GM10248 (cell line): ENCODE measurements around the gene CA12.
"Not testable (repeated sequence)": the region's sequence is repeated elsewhere in the genome, so short reads cannot be mapped to it uniquely, and the experiment has no call there.

Experiments used
- CTCF ChIA-PET: fragments of 300-600 bp; sonication (Branson Sonifier 250); formaldehyde crosslinking; extraction: SDS; loops from one replicate; lab custom pipeline; 2021; ENCODE audit warnings: antibody characterized with exemption; lab: Yijun Ruan, JAX
- POLR2A ChIA-PET: fragments of 350-650 bp; sonication (Branson Sonifier 250); formaldehyde crosslinking; extraction: SDS; loops from one replicate; lab custom pipeline; 2020; ENCODE audit warnings: antibody characterized with exemption; lab: Yijun Ruan, JAX
- DNase-seq: peaks from one replicate; pipeline ENCODE4 v3.0.0; 2012; ENCODE audit errors: extremely low spot score
- TF ChIP-seq, protein P1 (sequence below): IDR thresholded peaks from 2 replicates; pipeline ENCODE4 v1.5.1; 2012; ENCODE audit warnings: mild to moderate bottlenecking, low read depth; ENCODE audit errors: extremely low read depth, missing control alignments, control extremely low read depth

CA12 gene

DNA sequence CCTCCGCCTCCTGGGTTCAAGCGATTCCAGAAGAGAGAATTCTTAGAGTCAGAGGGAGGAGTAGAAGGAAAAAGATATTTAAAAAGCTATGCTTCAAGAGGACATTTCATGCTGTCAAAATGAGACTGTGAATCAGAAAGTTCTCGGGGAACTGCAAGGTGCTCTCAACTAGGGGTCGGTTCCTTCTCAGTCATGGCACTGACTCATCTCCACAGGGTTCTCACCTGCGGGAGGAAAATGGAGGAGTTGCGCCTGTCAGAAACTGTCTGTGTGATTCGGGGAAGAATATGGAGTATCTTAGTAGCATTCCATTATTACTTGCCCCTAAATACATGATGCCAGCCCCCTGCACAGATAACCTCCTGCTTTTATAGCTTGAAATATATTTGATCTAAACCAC lies 56.9 kb downstream of the CA12 start:
- ChIA-PET CTCF (no interaction called here), POLR2A (no interaction called here)
- DNase-seq = peak; percentile 22
- TF ChIP-seq, protein P1, sequence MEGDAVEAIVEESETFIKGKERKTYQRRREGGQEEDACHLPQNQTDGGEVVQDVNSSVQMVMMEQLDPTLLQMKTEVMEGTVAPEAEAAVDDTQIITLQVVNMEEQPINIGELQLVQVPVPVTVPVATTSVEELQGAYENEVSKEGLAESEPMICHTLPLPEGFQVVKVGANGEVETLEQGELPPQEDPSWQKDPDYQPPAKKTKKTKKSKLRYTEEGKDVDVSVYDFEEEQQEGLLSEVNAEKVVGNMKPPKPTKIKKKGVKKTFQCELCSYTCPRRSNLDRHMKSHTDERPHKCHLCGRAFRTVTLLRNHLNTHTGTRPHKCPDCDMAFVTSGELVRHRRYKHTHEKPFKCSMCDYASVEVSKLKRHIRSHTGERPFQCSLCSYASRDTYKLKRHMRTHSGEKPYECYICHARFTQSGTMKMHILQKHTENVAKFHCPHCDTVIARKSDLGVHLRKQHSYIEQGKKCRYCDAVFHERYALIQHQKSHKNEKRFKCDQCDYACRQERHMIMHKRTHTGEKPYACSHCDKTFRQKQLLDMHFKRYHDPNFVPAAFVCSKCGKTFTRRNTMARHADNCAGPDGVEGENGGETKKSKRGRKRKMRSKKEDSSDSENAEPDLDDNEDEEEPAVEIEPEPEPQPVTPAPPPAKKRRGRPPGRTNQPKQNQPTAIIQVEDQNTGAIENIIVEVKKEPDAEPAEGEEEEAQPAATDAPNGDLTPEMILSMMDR = no peak

DNA sequence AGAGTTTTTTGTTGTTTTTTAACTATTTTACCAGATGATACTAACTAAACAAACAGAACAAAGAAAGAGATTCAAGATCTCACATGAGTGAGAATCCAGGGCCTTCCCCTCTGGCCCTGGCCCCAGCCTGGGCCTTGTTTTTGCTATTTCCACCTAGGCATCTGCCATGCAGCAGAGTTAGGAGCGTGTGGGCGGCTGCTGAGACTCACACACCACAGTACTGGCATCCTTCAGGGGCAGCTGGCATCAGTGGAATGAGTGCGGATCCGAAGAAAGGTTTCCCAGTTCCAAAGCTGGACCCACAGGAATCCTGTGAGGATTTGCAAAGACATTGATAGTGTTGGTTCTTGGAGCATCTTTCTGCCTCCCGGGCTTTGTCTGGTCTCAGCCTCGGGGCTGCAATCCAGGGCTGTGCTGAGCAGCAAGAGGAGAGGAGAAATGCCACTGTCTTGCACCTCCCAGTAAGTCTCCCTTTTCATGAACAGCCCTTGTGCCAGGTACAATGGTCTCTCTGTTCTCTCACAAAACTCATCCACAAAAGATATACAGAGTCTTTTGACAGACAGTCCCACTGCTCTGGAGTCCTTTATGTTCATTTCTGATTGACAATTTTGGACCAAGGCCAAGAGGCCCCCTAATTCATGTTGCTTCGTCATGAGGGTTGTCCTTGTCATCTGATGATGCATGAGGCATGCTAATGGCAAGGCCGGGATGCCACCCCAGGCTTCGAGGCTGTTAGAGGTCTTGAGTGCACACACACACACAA lies 57.7 kb downstream of the CA12 start:
- TF ChIP-seq, protein P1 = no peak
- peak; percentile 6 for DNase-seq
- POLR2A ChIA-PET = no interaction called here
- CTCF ChIA-PET = no interaction called here

DNA sequence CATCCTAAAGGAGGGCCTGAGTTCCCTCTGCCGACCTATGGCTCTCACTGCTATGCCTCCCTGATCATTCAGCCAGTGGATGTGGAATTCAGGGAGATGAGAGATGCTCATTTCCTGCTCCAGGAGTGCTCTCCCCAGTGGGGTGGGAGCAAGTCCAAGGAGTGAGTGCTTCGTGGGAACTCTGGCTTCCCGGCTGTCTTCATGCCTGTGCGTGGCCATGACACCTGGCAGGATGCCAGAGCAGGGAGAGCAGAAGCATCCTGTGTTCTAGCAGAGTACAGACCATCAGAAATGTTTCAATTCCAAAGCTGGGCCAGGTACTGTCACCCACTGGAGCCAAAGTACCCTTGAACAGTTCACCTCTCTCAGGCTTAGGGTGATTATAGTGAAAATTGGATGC lies 59.1 kb downstream of the CA12 start:
- ChIA-PET POLR2A (no interaction called here), CTCF (no interaction called here)
- TF ChIP-seq, protein P1 = no peak
- DNase-seq = no peak

DNA sequence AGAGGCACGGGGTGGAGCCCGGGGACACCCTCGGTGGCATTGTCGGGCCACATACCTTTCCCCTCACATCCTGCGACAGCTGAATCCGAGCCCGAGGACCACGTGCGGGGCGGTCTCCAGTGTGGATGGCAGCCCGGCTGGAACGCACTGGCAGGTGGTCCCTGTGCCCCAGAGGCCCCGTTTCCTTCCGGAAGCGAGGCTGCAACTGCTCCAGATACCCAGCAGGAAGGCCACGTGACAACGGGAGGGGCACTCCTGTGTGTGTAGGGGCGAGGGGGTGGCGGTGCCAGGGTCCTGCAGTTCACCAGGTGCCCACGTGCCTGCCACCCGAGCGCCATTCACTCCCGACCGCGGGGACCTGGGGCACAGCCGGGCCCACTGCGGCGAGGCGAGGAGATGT lies 60.2 kb downstream of the CA12 start:
- POLR2A ChIA-PET = no interaction called here
- CTCF ChIA-PET = no interaction called here
- TF ChIP-seq, protein P1 = no peak

DNA sequence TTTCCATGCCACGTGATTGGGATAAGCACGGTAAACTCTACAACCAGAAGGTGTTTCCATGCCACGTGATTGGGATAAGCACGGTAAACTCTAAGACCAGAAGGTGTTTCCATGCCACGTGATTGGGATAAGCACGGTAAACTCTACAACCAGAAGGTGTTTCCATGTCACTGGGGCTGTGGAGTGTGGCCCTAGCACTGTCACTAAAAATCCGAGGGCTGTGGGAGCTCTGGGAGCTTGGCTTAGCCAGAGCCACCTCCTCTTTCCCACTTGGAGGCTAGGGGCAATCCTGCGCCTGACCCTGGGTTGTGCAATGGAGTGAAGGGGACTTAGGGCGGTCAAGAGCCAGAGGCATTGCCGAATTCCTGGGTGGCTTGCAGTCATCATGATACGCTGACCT lies 60.7 kb downstream of the CA12 start:
- CTCF ChIA-PET, POLR2A ChIA-PET, DNase-seq: not testable (repeated sequence)

More for the DNA sequence above, 60.2 kb downstream of the CA12 start:
- DNase-seq = no peak

DNA sequence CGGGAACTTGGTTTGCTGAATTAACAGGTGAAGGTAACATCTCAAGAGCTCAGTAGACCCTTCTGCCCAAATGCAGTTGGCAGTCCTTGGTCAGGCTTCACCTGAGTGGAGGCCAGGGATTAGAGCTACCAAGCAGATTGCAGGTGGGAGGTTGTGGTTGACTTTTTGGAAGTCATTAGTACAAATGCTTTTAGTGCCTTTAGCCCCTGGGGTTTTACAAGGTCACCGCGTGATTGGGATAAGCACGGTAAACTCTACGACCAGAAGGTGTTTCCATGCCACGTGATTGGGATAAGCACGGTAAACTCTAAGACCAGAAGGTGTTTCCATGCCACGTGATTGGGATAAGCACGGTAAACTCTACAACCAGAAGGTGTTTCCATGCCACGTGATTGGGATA lies 61.2 kb downstream of the CA12 start:
- DNase-seq, CTCF ChIA-PET, POLR2A ChIA-PET: not testable (repeated sequence)

DNA sequence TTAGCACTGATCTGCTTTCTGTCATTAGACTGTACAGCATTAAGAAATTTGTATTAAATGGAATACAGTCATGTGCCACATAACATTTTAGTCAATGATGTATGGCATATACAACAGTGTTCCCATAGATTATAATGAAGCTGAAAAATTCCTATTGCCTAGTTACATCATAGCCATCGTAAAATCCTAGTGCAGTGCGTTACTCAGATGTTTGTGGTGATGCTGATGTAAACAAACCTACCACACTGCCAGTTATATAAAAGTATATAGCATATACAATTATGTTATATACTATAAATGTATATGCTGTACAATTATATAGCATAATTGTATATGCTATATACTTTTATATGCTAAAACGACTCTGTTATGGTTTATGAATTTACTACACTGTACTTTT lies 62.6 kb downstream of the CA12 start:
- ChIA-PET POLR2A (no interaction called here), CTCF (interaction anchor here (1.6 kb wide), 1 partner anchor 12 kb away, joined by 3 read pairs; no protein-coding TSS in a partner anchor)
- TF ChIP-seq, protein P1 = no peak
- DNase-seq = no peak
